Liver (tissue), 3 donors: ENCODE data around the gene NHS.

Source experiments
- EGR1 ChIP-seq, 2 donors: IDR thresholded peaks; 2 replicates each; pipeline ENCODE4 v1.6.1; 2016 to 2018; ENCODE audit warnings: antibody characterized with exemption in 2 of 2, low read depth in 2 of 2
- FOXA1 ChIP-seq: IDR thresholded peaks from 2 replicates; pipeline ENCODE4 v1.6.1; 2016; ENCODE audit warnings: antibody characterized with exemption
- GABPA ChIP-seq, 2 donors: IDR thresholded peaks in 1 of 2; conservative IDR thresholded peaks in 1 of 2; 2 replicates each; pipeline ENCODE4 v1.6.1; 2016; ENCODE audit warnings: antibody characterized with exemption in 2 of 2, mild to moderate bottlenecking in 1 of 2, moderate library complexity in 1 of 2
- HNF4G ChIP-seq: IDR thresholded peaks from 2 replicates; pipeline ENCODE4 v1.6.1; 2016; ENCODE audit warnings: antibody characterized with exemption
- JUND ChIP-seq, 2 donors: IDR thresholded peaks; 2 replicates each; pipeline ENCODE4 v1.6.1; 2016; ENCODE audit warnings: antibody characterized with exemption in 2 of 2
- RAD21 ChIP-seq, 2 donors: IDR thresholded peaks; 2 replicates each; pipeline ENCODE4 v1.6.1; 2016; ENCODE audit warnings: antibody characterized with exemption in 2 of 2, mild to moderate bottlenecking in 2 of 2
- SP1 ChIP-seq: IDR thresholded peaks from 2 replicates; pipeline ENCODE4 v1.6.1; 2018; ENCODE audit warnings: antibody characterized with exemption, mild to moderate bottlenecking
- TAF1 ChIP-seq: conservative IDR thresholded peaks from 2 replicates; pipeline ENCODE4 v1.6.1; 2016; ENCODE audit warnings: antibody characterized with exemption, mild to moderate bottlenecking
- YY1 ChIP-seq: IDR thresholded peaks from 2 replicates; pipeline ENCODE4 v1.6.1; 2016; ENCODE audit warnings: antibody characterized with exemption, mild to moderate bottlenecking
- TF ChIP-seq, protein P1 (sequence below): IDR thresholded peaks from 2 replicates; pipeline ENCODE4 v1.6.1; 2016; ENCODE audit warnings: antibody characterized with exemption
- TF ChIP-seq, protein P2 (sequence below): fragments of 150-350 bp; IDR thresholded peaks from 2 replicates; pipeline ENCODE4 v1.5.1; 2017; ENCODE audit warnings: improper control_type of control experiment, low read depth, low read length; ENCODE audit not compliant: missing input control
- TF ChIP-seq, protein P3 (sequence below): IDR thresholded peaks from 2 replicates; pipeline ENCODE4 v1.6.1; 2016; ENCODE audit warnings: antibody characterized with exemption, mild to moderate bottlenecking
- TF ChIP-seq, protein P4 (sequence below): IDR thresholded peaks from 2 replicates; pipeline ENCODE4 v1.6.1; 2016; ENCODE audit warnings: antibody characterized with exemption
- TF ChIP-seq, protein P5 (sequence below): IDR thresholded peaks from 2 replicates; pipeline ENCODE4 v1.6.1; 2016; ENCODE audit warnings: antibody characterized with exemption
- donor health status: healthy.
- donor health status: healthy.

DNA sequence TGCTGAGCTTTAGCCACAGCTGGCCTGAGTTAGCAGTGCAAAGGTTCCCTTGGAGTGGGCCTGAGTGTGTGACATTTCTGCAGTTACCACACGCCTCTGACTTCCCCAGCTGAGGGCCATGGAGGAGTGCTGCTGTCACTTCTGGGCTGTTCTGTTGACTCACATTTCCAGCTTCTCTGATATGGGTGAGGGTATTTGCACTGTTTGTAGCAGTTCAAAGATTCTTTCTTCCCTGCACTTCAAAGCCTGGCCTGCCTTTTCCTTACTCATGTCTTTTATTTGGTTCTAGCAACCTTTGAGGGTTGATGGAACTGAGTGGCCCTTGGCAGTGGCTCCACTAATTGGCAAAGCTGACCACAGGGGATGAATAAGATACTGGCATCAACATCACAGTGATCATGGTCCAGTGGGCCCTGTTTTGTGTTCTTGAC lies 335.9 kb downstream of the NHS start:
- TF ChIP-seq, protein P1, sequence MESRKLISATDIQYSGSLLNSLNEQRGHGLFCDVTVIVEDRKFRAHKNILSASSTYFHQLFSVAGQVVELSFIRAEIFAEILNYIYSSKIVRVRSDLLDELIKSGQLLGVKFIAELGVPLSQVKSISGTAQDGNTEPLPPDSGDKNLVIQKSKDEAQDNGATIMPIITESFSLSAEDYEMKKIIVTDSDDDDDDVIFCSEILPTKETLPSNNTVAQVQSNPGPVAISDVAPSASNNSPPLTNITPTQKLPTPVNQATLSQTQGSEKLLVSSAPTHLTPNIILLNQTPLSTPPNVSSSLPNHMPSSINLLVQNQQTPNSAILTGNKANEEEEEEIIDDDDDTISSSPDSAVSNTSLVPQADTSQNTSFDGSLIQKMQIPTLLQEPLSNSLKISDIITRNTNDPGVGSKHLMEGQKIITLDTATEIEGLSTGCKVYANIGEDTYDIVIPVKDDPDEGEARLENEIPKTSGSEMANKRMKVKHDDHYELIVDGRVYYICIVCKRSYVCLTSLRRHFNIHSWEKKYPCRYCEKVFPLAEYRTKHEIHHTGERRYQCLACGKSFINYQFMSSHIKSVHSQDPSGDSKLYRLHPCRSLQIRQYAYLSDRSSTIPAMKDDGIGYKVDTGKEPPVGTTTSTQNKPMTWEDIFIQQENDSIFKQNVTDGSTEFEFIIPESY = no peak
- TF ChIP-seq FOXA1 = no peak
- TF ChIP-seq, protein P2, sequence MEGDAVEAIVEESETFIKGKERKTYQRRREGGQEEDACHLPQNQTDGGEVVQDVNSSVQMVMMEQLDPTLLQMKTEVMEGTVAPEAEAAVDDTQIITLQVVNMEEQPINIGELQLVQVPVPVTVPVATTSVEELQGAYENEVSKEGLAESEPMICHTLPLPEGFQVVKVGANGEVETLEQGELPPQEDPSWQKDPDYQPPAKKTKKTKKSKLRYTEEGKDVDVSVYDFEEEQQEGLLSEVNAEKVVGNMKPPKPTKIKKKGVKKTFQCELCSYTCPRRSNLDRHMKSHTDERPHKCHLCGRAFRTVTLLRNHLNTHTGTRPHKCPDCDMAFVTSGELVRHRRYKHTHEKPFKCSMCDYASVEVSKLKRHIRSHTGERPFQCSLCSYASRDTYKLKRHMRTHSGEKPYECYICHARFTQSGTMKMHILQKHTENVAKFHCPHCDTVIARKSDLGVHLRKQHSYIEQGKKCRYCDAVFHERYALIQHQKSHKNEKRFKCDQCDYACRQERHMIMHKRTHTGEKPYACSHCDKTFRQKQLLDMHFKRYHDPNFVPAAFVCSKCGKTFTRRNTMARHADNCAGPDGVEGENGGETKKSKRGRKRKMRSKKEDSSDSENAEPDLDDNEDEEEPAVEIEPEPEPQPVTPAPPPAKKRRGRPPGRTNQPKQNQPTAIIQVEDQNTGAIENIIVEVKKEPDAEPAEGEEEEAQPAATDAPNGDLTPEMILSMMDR = no peak
- no peak for TF ChIP-seq SP1
- TF ChIP-seq, protein P3, sequence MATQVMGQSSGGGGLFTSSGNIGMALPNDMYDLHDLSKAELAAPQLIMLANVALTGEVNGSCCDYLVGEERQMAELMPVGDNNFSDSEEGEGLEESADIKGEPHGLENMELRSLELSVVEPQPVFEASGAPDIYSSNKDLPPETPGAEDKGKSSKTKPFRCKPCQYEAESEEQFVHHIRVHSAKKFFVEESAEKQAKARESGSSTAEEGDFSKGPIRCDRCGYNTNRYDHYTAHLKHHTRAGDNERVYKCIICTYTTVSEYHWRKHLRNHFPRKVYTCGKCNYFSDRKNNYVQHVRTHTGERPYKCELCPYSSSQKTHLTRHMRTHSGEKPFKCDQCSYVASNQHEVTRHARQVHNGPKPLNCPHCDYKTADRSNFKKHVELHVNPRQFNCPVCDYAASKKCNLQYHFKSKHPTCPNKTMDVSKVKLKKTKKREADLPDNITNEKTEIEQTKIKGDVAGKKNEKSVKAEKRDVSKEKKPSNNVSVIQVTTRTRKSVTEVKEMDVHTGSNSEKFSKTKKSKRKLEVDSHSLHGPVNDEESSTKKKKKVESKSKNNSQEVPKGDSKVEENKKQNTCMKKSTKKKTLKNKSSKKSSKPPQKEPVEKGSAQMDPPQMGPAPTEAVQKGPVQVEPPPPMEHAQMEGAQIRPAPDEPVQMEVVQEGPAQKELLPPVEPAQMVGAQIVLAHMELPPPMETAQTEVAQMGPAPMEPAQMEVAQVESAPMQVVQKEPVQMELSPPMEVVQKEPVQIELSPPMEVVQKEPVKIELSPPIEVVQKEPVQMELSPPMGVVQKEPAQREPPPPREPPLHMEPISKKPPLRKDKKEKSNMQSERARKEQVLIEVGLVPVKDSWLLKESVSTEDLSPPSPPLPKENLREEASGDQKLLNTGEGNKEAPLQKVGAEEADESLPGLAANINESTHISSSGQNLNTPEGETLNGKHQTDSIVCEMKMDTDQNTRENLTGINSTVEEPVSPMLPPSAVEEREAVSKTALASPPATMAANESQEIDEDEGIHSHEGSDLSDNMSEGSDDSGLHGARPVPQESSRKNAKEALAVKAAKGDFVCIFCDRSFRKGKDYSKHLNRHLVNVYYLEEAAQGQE = no peak
- TF ChIP-seq, protein P4, sequence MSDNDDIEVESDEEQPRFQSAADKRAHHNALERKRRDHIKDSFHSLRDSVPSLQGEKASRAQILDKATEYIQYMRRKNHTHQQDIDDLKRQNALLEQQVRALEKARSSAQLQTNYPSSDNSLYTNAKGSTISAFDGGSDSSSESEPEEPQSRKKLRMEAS = no peak
- no peak for TF ChIP-seq TAF1
- no peak for TF ChIP-seq EGR1 (IDR thresholded peaks at IDR 0.05; ENCODE audit: low read depth in 2 of 2)
- no peak for TF ChIP-seq JUND (IDR thresholded peaks at IDR 0.05)
- no peak for TF ChIP-seq YY1
- TF ChIP-seq RAD21 (IDR thresholded peaks at IDR 0.05) = no peak
- TF ChIP-seq, protein P5, sequence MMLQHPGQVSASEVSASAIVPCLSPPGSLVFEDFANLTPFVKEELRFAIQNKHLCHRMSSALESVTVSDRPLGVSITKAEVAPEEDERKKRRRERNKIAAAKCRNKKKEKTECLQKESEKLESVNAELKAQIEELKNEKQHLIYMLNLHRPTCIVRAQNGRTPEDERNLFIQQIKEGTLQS = no peak
- TF ChIP-seq HNF4G = no peak
- no peak for TF ChIP-seq GABPA (IDR thresholded peaks at IDR 0.05 in 1 of 2, conservative IDR thresholded peaks at IDR 0.05 in 1 of 2)
